Sciatic nerve (tissue), 2 donors: ENCODE results near the gene ACTR1A. TPM values are rescaled to one million over a fixed set of nuclear protein-coding genes. Genes with fewer than 3 reads are reported as not detected.
"Not testable (repeated sequence)": the region's sequence is repeated elsewhere in the genome, so short reads cannot be mapped to it uniquely, and the experiment has no call there.

ENCODE experiments used
- ATAC-seq: fragments of 200-7000 bp; cut with Tn5 transposase; one replicate; pipeline ENCODE4 v1.9.1; 2020; ENCODE audit warnings: mild to moderate bottlenecking, moderate library complexity
- DNase-seq: peaks from one replicate; pipeline ENCODE4 v3.0.0-alpha.2; 2020; ENCODE audit warnings: low spot score
- intact Hi-C: fragments of 100-400 bp; cut with DNase I; formaldehyde crosslinking; loops from one replicate; pipeline ENCODE4 v1.14.2; 2022
- total RNA-seq: library from RNA; stranded (reverse); fragmentation: NEBNext Ultra II Directional; extraction: Animal tissue kit (Norgen Biotek cat#: 25700); gene quantifications from one replicate; pipeline ENCODE4 v1.2.1, GENCODE V29; 2021
- donor health status: DM: no; HTN: no; CAD: no.
- donor health status: DM: no; HTN: no; CAD: no.

The ACTR1A gene
- total RNA-seq, 1 donor from 2014 or later: 84.3 TPM

DNA sequence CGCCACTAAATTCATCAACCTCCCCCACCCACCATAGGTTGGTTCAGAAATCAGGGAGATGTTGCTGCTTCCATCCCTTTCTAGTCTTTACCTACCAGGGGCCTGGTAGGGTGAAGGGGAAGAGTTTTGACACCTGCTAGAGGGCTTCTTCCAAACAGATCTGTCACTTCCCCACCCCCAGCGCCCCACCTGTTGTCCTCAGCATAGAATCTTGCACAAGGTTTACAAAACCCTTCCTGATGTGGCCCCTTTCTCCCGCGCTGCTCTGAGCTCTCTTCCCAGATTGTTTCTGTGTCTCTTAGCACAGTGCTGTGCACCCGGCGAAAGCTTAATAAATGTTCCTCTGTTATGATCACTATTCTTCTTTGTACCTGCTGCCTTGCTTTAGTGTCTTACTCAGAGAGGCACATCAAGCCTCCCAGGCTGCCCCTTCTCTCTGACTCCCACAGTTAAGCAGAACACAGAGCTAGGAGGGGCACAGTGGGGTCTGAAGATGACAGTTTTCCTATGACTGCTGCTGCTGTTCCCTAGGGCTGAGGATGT lies 39.9 kb downstream of the ACTR1A start:
- intact Hi-C loops: no loop called here
- ATAC-seq (no peak), DNase-seq (no peak)

DNA sequence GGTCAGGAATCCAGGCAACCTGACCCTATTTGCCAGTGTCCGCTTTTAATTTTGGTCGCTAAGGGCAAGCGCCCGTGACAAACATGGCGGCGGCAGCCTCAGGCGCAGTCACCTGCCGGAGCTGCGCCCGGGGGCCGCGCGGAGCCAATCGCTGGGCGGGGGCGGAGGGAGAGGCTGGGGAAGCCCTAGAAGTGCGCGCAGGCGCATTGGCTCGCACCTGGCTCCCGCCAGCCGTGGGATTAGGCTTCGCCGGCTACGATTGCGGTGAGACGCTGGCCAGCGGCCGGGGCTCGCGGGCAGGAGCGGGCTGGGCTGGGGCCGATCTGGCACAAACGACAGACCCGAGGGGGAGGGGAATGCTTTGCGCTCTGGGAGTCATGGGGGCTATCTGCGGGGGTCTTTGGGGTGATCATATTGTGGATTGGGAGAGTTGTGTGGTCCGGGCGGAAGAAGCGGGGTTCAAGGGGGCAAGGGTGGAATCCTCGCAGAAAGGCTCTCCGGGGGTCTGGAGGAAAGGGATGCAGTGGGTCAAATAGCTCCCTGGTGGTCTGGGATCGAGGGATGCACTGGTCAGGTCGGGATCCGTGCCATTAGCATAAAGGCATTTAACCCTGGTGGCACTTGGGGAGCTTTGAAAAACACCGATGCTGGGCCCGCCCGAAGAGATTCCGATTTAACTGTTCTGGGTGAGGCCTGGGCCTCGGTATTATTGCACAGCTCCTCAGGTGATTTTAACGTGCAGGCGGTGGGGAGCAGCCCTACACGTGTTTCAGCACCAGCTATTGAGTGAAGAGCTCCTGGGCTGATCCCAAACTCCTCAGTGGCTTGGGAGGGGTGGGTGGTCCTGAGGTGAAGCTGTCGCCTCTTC lies 41.1 kb downstream of the ACTR1A start:
- DNase-seq (peak; percentile 94), ATAC-seq (peak; percentile 97)
- intact Hi-C loops: no loop called here

DNA sequence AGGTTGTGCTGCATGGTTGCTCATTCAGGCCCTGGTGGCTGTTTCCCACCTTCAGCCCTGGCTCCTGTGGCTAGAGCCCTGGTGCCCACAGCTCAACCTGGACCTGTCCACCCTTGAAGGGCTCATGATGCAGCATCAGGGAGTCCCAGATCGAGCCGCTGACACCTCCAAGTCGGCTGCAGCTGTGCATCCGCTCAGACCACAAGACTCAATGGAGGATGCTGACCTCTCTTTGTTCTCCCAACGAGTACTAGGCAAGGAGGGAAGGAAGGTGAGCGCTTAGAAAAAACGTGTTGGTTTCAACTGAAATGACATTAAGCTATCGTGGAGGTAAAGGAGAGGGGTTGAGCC lies 41.7 kb downstream of the ACTR1A start:
- intact Hi-C loops: no loop called here
- DNase-seq: no peak
- ATAC-seq: peak; percentile 26

DNA sequence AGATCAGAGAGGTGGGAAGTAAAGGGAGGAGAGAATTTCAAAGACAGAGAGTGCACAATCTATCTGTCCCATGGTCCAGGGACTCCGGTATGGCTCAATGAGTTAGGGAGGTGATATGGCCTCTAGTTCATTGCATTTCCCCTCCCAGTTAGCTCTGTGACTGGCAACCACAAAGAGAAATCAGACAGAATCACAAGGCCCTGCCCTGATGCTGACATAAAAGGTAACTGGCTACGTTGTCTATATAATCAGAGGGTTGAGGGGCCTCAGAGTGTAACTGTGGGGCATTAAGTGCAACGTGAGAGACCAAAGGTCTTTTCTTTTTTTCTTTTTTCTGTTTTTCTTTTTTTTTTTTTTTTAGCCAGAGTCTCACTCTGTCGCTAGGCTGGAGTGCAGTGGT lies 43.9 kb downstream of the ACTR1A start:
- intact Hi-C loops: no loop called here
- ATAC-seq: no peak

DNA sequence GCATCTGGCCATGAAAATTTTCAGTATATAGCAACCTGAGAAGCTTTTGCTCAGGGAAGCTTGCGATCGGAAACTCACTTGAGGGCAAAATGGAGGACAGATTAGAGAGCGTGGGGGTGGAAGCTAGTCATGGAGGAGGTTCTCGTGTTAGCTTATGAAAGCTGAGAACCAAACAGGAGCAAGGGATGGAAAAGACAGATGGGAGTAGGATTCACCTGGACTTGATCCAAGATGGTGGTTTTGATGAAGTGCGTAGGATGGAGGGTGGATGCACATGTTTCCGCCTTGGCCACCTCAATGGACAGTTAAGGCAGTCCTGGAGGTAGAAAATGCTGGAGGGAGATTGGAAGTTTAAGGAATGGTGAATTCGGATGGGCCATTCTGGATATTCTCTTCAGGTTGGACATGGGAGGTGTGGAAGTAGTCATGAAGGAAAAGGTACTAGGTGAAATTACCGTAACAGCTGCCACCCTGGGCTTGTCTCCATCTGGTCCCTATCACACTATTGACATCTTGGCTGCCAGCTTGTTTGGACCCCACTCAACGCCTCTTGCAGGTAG lies 44.8 kb downstream of the ACTR1A start:
- ATAC-seq: no peak
- no peak for DNase-seq
- intact Hi-C loops: no loop called here

More for the DNA sequence above, 43.9 kb downstream of the ACTR1A start:
- no peak for DNase-seq

DNA sequence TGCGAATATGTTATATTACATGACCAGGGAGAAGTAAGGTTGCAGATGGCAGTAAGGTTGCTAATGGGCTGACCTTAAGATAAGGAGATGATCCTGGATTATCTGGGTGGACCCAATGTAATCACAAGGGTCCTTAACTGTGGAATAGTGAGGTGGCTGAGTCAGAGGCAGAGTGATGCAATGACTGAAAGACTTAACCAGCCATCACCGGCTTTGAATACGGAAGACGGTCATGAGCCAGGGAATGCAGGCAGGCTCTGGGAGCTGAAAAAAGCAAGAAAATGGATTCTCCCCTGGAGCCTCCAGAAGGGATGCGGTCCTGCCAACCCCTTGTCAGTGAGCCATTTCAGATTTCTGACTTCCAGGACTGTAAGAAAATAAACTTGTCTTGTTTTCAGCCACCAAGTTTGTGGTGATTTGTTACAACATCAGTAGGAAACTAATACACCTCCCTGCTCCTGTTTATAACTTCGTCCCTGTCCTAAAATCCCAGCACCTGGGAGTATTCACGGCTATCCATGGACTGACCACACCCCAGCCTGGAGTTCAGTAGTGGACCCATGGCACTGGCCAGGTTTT lies 46.5 kb downstream of the ACTR1A start:
- intact Hi-C loops: no loop called here
- no peak for ATAC-seq
- no peak for DNase-seq

DNA sequence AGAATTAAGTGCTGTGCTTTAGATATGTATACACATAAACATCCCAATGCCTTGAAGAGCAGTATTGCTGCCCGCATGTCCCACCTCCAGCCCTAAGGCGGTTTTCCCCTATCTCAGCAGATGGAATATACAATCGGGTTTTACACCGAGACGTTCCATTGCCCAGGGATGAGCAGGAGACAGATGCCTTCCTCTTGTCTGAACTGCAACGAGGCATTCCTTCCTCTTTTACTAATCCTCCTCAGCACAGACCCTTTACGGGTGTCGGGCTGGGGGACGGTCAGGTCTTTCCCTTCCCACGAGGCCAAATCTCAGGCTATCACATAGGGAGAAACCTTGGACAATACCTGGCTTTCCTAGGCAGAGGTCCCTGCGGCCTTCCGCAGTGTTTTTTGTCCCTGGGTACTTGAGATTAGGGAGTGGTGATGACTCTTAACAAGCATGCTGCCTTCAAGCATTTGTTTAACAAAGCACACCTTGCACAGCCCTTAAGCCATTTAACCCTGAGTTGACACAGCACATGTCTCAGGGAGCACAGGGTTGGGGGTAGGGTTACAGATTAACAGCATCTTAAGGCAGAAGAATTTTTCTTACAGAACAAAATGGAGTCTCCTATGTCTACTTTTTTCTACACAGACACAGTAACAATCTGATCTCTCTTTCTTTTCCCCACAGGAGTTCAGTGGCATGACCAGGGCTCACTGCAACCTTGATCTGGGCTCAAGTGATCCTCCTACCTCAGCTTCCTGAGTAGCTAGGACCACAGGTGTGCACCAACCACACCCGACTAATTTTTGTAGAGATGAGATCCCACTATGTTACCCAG lies 47.6 kb downstream of the ACTR1A start:
- intact Hi-C loops, ATAC-seq, DNase-seq: not testable (repeated sequence)

DNA sequence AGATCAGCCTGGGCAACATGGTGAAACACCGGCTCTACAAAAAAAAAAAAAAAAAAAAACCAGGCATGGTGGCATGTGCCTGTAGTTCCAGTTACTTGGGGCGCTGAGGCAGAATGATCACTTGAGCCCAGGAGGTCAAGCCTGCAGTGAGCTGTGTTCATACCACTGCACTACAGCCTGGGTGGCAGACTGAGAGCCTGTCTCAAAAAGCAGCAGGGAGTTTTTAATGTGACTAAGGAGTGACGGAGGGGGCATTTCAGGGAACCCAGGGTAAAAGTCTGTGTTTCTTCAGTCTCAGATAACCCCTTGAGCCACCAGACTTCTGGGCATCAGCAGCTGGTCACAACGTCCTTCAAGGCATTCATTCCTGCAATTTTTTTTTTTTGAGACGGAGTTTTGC lies 49.0 kb downstream of the ACTR1A start:
- intact Hi-C loops: no loop called here
- DNase-seq (no peak), ATAC-seq (no peak)

DNA sequence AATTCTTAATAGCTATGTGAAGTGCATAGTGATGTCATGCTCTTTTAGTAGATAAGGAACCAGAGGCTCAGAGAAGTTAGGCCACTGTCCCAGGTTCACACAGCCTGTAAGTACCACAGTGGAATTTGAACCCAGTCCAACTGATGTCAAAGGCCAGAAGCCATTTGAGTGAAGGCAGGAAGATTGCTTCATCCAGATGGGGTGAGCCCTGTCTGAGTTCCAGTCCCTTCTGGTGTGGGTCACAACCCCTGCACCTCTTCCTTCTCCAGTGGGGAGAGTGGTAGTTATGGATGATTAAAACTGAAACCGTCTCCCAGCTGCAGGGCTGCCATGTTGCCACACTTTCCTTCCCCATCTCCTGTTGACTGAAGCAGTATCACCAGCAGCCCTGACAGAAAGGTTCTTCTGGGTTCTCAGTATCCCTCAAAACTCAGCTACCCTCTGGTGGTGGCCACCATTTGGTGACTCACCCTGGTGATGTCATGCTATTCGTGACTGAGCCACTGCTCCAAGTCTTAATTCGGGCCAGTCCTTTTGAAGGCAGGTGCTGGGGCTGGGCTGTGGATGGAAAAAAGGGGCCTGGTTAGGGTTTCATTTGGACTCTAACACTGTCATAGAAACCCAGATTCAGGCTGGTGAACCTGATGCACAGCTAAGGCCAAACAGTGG lies 49.7 kb downstream of the ACTR1A start:
- ATAC-seq: peak; percentile 44
- DNase-seq: no peak
- intact Hi-C loops: no loop called here

DNA sequence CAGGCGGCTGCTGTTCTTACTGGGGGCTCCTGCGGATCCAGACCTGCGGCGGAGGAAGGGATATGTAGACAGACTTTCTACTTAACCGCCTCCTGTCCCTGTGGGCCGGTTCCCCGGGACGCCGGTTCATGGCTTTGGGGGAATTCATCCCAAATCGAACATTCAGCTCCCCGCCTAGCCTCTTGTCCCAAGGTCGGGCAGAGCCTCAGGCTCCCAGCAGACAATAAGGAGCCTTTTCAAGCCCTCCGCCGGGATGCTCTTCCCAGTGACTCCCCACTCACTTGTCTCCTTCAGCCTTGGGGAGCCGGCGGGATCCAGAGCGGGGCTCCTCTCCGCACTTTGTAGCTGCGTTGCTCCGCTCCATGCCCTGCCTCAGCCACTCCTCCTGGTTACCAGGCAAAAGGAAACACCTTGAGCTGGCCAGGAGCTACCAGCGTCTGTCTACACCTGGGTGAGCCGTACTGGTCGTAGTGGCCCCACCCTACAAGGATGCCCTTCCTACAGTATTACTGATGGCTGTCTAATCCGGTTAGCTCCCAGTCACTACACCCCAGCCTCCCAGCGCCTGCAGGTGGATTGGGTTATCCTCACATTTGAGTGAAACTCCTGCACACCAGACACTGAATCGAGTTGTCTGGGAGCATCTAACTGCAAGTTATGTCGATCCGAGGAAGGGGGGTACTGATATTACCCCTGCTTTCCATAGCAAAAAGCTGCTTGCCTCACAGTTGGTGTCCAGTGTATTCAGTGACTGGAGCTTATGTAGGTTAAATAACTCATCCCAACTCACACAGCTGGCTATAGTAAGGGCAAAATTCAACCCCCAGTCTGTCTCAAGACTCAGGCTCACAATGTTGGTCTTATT lies 51.2 kb downstream of the ACTR1A start, which contains the start of gene C10orf95:
Gene C10orf95 (minus strand): TSS at position 439 of the 865 bp plus-strand sequence. CDS start 450 bp downstream, outside the sequence.
- no peak for DNase-seq
- no peak for ATAC-seq
- intact Hi-C loops: no loop called here

DNA sequence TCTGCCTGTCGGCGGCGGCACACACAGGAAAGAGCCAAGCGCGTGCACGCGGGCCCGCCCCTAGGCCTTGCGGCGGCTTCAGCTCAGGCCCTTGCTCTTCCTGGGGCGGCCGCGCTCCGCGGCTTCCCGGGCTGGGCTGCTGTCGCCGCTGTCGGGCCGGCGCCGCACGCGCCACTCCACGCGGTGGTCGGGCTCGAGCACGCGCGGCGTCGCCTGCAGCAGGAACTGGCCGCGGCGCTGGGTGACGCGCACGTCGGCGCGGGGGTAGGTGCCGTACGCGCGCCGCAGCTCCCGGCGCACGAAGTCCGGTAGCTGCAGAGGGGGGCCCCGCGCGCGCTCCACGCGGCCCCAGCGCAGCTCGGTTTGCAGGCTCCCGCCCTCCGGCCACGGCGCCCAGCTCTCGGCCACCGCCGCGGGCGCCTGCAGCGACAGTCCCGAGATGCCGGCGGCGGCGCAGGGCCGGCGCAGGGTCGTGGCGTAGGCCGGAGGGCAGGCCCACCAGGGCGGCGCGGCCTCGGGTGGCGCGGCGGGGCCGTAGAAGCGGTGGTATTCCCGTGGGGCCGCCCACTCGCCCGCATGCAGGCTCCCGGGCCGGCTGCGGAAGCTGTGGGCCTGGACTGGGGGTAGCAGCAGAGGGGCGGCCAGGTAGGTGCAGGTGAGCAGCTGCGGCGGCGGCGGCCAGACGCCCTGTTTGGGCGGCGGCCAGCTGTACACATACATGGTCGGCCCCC lies 52.0 kb downstream of the ACTR1A start:
- DNase-seq (peak; percentile 84), ATAC-seq (peak; percentile 84)
- intact Hi-C loops: no loop called here

DNA sequence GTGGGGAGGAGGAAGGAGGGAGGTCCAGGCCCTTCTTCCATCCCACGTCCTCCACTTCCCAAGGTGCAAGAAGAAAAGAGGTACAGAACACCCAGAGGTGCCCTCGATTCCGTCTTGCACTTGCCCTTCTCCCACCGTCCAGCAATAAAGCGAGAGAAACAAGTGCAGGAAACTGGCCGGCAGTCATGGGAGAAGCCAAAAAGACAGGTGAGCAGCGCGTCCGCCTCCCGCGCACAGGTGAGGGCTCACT lies 52.5 kb downstream of the ACTR1A start:
- no peak for DNase-seq
- no peak for ATAC-seq
- intact Hi-C loops: no loop called here

DNA sequence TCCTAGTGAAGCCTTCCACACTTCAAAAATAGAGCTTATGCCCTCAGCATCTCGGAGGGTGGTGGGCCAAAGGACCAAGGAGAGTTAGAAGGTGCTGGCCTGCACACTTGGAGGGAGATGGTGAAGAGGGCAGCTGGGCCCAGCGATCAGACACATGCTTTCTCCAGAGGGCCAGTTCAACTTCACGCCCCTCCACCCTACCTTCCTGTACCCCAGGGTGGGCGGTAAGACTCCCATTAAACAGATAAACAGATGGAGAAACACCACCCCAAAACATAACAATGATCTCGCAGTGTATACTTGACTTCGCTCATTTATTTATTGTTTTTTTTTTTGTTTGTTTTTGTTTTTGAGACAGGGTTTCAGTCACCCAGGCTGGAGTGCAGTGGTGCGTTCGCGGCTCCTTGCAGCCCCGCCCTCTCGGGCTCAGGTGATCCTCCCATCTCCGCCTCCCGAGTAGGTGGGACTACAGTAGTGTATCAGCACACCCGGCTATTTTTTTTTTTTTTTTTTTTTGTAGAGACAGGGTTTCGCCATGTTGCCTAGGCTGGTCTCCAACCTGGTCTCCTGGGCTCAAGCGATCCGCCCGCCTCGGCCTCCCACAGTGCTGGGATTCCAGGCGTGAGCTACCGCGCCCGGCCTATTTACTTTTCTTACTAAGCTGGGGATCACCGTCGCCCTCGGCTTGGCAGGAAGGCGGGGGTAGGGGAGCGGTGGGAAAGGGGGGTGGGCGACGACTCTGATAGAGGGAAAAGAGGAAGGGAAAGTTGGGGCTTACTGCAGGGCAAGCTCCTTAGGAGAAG lies 53.0 kb downstream of the ACTR1A start:
- DNase-seq (peak; percentile 75), ATAC-seq (peak; percentile 75)
- intact Hi-C loops: no loop called here

DNA sequence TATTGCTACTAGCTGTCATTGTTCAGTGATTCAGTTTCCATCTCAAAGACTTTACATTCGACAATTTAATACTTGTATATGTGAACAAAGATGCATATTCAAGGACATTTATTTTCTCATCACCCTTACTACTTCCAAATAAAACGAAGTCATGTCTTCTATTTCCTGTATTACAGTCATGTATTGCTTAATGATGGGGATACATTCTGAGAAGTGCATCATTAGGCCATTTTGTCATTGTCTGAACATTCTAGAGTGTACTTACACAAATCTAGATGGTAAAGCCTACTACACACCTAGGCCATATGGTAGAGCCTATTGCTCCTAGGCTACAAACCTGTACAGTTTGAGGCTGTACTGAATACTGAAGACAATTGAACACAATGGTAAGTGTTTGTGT lies 57.7 kb downstream of the ACTR1A start:
- intact Hi-C loops: no loop called here
- ATAC-seq (no peak), DNase-seq (no peak)

DNA sequence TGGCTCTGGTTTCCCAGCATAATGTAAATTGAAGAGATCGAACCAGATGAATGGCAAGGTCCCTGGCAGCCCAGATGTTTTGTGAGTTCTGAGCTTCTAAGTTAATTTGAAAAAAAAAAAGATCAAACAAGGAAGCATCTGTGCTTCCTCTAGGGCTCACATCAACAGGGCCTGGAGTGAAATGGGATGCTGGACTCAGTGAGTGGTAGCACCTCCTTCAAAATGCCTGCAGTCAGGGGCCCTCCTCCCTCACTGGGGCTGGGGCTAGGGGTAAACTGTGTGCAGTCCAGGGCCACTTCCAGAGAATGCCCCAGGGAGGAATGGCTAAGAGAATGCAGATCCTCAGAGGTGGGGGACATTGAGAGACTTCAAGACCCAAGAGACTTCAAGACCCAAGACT lies 64.1 kb downstream of the ACTR1A start:
- no peak for DNase-seq
- ATAC-seq: no peak
- intact Hi-C loops: no loop called here

DNA sequence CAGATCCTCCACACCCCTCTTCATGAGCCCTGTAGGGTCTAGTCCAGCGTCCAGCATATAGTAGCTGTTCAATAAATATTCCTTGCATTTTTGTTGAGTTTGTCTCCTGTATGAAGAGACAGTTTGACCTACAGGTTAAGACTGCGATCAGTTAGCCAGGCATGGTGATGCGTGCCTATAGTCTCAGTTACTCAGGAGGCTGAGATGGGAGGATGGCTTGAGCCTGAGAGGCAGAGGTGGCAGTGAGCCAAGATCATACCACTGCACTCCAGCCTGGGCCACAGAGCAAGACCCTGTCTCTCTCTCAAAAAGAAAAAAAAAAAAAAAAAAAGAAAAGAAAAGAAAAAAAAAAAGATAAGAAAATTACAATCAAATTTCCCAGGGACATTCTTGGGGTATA lies 65.0 kb downstream of the ACTR1A start:
- ATAC-seq: no peak
- intact Hi-C loops: no loop called here
- DNase-seq: no peak

DNA sequence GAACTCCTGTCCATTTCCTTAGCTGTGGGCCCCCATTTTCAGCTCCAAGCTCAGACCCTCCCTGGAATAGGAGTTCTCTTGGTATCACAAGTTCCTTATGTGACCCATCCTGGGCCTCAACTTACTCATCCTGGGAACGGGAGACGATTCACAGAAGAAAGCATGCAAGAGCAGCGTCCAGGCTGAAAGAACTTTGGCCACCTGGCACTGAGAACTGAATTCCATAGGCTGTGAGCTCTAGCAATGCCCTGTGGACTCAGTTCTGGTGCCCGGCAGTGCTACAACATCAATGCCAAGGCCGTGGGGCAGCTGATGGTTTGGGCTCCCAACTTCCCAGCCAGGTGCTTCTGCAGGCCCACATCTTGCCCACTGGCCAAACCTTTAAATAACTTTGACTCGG lies 66.2 kb downstream of the ACTR1A start:
- DNase-seq: no peak
- no peak for ATAC-seq
- intact Hi-C loops: no loop called here
